ENCODE data around the gene PTPN2.
"Not testable (repeated sequence)": the region's sequence is repeated elsewhere in the genome, so short reads cannot be mapped to it uniquely, and the experiment has no call there.

Gene PTPN2

DNA sequence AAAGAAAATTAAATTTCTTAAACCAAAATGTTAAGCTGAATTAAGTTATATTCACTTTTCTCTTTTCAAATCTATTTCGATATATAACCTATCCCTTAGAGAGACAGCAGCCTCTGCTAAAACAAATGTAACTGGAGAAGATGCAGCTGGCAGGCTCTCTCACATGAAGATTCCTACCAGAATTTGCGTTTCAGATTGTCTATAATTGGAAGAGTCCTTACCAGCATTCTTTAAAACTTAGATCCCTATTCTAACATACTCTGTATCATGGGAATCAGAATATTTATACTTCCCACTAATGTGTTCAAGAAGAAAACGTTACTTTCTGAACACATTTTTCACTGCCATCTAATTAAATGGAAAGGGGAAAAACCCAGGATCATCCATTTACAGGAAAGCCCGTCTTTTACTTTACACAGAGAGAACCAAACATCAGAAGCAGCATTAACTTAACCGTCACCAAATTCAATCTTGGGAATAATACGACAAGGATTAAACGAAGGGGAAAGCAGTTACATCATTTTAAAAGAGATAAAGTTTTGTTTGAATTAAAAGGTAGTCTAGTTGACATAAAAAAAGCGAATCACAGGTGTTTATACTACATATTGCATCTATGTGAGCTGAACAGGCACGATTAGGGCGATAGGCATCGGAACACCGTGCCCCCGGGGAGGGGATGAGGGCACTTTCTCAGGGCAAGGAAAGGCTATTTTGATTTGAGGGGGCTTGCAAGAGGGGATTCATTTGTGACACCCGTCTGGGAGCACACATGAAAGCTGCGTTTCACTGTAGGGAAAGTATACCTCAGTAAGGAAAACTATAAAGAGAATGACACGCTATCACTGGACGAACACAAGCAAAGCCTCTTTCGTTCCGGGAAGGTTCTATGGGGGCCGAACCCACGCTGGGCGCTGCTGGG is 1.3 kb downstream of the PTPN2 start:
- no peak for DNase-seq (ENCODE audit: low spot score)
- TF ChIP-seq, protein P1, sequence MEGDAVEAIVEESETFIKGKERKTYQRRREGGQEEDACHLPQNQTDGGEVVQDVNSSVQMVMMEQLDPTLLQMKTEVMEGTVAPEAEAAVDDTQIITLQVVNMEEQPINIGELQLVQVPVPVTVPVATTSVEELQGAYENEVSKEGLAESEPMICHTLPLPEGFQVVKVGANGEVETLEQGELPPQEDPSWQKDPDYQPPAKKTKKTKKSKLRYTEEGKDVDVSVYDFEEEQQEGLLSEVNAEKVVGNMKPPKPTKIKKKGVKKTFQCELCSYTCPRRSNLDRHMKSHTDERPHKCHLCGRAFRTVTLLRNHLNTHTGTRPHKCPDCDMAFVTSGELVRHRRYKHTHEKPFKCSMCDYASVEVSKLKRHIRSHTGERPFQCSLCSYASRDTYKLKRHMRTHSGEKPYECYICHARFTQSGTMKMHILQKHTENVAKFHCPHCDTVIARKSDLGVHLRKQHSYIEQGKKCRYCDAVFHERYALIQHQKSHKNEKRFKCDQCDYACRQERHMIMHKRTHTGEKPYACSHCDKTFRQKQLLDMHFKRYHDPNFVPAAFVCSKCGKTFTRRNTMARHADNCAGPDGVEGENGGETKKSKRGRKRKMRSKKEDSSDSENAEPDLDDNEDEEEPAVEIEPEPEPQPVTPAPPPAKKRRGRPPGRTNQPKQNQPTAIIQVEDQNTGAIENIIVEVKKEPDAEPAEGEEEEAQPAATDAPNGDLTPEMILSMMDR (IDR thresholded peaks at IDR 0.05; ENCODE audit: extremely low read depth, missing control alignments) = no peak

DNA sequence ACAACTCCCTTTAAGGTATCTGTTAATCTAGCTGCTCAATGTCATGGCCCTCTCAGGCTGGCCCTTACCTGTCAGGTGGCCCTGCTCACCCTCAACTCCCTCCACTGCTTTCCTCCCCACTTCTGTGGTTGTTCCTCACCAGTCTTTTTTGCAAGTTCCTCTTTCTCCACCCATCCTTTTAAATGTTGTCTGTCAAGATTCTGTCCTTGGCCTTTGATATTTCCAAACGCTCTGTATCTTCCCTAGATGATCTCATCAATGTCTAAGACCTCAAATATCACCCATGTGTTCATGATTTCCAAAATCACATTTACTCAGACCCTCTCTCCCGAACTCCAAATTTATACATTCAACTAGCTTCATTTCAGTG is 3.5 kb downstream of the PTPN2 start:
- TF ChIP-seq, protein P1 (IDR thresholded peaks at IDR 0.05; ENCODE audit: extremely low read depth, missing control alignments) = no peak
- DNase-seq (ENCODE audit: low spot score) = no peak

DNA sequence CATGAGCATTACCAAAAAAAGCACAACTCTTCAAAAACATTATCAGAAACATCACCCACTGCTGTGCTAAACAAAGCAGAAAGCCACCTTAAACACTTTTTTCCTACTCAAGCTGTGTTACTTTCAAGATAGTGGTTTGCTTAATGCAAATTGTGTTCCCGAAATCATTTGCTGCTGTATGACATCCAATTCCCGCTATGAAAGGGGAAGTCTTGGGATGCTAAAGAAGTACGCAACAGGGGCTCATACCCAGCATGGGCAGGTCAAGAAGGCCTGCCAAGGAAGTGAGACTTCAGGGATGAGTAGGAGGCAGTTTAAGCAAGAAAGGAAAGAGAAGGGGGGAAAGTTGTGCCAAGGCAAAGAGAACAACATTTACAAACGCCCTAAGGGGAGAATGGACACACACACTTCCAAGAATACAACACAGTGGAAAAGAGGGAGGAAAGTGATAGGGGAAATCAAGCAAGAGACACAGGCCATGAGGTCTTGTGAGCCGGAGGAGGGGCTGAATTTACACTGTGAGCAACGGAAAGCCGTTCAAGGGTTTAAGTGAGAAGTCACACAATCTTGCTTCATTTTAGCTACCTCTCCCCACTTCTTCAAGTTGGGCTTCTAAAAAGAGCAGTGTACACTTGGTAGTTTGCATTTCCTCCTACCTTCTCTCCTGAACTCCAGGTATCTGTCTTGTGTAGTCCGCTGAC is 4.0 kb downstream of the PTPN2 start:
- DNase-seq (ENCODE audit: low spot score) = peak; percentile 48

DNA sequence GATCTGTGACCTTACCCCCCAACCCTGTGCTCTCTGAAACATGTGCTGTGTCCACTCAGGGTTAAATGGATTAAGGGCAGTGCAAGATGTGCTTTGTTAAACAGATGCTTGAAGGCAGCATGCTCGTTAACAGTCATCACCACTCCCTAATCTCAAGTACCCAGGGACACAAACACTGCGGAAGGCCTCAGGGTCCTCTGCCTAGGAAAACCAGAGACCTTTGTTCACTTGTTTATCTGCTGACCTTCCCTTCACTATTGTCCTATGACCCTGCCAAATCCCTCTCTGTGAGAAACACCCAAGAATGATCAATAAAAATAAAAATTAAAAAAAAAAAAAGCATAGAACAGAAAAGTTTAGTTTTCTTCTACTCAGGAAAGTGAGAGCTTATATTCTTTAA is 9.0 kb downstream of the PTPN2 start:
- not testable (repeated sequence) for DNase-seq (ENCODE audit: low spot score)

More for the DNA sequence above, 4.0 kb downstream of the PTPN2 start:
- TF ChIP-seq, protein P1 (IDR thresholded peaks at IDR 0.05; ENCODE audit: extremely low read depth, missing control alignments) = no peak

DNA sequence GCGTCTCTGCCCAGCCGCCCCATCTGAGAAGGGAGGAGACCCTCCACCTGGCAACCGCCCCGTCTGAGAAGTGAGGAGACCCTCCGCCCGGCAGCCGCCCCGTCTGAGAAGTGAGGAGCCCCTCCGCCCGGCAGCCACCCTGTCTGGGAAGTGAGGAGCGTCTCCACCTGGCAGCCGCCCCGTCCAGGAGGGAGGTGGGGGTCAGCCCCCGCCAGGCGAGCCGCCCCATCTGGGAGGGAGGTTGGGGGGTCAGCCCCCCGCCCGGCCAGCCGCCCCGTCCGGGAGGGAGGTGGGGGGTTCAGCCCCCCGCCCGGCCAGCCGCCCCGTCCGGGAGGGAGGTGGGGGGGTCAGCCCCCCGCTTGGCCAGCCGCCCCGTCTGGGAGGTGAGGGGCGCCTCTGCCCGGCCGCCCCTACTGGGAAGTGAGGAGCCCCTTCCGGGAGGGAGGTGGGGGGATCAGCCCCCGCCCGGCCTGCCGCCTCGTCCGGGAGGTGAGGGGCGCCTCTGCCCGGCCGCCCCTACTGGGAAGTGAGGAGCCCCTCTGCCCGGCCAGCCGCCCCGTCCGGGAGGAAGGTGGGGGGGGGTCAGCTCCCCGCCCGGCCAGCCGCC is 10.0 kb downstream of the PTPN2 start:
- not testable (repeated sequence) for DNase-seq (ENCODE audit: low spot score)

DNA sequence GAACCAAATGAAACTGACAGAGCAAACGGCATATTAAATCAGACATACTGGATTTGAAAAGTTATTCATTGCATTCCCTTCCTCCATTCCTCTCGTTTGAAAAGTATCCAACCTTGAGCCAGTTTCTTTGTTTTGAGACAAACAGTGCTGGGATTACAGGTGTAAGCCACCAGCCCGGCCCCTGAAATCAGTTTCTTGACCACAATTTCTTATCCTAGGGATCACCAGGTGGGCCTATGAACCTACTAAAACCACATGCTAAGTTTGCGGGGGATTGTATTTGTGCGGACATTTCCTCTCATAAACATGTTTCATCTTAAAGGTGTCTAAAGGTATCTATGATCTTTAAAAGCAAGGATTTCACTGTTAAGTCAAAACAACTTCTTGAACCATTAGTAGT is 11.6 kb downstream of the PTPN2 start:
- TF ChIP-seq, protein P1 (IDR thresholded peaks at IDR 0.05; ENCODE audit: extremely low read depth, missing control alignments) = no peak
- no peak for DNase-seq (ENCODE audit: low spot score)

DNA sequence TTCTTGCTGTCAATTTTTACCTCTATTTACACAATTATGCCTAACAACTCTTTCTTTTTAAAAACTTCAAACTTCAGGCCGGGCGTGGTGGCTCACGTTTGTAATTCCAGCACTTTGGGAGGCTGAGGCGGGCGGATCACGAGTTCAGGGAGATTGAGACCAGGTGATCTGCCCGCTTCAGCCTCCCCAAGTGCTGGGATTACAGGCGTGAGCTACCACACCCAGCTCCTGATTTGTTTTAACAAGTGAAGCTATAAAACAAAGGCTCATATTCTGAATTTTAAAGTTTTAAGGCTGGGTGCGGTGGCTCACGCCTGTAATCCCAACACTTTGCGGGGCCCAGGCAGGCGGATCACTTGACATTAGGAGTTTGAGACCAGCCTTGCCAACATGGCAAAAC is 15.5 kb downstream of the PTPN2 start:
- TF ChIP-seq, protein P1 (IDR thresholded peaks at IDR 0.05; ENCODE audit: extremely low read depth, missing control alignments) = no peak
- no peak for DNase-seq (ENCODE audit: low spot score)

DNA sequence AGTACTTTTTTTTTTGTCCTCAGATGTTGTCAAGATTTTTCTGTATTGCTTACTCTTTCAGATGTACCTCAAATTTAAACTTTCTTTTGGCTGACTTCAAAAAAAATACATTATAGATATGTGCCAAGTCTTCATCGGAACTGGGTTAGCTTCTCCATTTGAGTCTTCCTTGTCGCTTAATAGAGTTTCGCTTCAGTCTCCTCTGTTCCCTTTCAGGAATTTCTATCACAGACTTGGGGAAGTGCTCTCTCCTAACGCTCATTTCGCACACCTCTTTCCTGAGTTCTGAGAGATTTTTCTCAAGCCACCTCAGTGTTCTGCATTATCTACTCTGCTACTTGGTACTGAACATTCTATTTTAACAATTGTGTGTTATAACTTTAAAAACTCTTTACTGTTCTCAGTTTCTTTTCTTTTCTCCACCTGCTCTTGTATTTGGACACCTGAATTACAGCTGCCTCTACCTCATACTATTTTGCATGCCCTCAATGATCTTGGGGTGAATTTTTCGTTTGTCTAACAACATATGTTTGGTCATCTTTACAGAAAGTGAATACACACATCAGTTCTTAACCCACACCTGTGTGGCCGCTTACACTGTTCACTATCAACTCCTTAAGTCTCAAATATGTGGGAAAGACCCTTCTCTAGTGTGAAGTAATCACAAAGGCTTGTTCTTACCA is 16.5 kb downstream of the PTPN2 start:
- TF ChIP-seq, protein P1 (IDR thresholded peaks at IDR 0.05; ENCODE audit: extremely low read depth, missing control alignments) = no peak
- DNase-seq (ENCODE audit: low spot score) = no peak

Measured in GM20000 (cell line).